A673 (cell line): Measurements from ENCODE around the gene LCT. TPM values are rescaled to one million over a fixed set of nuclear protein-coding genes. Genes with fewer than 3 reads are reported as not detected.

ENCODE experiments used
- BruUV-seq: library from RNA; stranded (reverse); fragments of 400-500 nt; replicated peaks from 2 replicates; lab custom pipeline; 2021; lab: Mats Ljungman, UMichigan
- CTCF ChIA-PET: fragments of 300-600 bp; sonication (Branson Sonifier 250); formaldehyde crosslinking; loops from one replicate; lab custom pipeline; 2022; ENCODE audit warnings: antibody characterized with exemption; lab: Charles Lee
- POLR2A ChIA-PET: fragments of 300-600 bp; sonication (Branson Sonifier 250); formaldehyde crosslinking; loops from one replicate; lab custom pipeline; 2022; ENCODE audit warnings: antibody characterized with exemption; ENCODE audit not compliant: low non-redundant PET; lab: Charles Lee
- DNase-seq: peaks from one replicate; pipeline ENCODE4 v3.0.0-alpha.2; 2015; ENCODE audit warnings: low spot score
- H3K27ac ChIP-seq: fragments of 200-600 bp; sonication (generic); 2 replicates; pipeline ENCODE4 v1.5.1; 2016; ENCODE audit warnings: mixed run types, low read depth, mild to moderate bottlenecking, mixed read lengths, antibody characterized with exemption, low read length; ENCODE audit not compliant: poor library complexity, severe bottlenecking
- H3K27me3 ChIP-seq: fragments of 200-600 bp; sonication (generic); replicated peaks from 2 replicates; pipeline ENCODE4 v1.6.1; 2017; ENCODE audit warnings: mixed run types, low read depth, mild to moderate bottlenecking, mixed read lengths, antibody characterized with exemption, low read length; ENCODE audit not compliant: insufficient read depth, poor library complexity
- H3K36me3 ChIP-seq: fragments of 200-600 bp; sonication (generic); 2 replicates; pipeline ENCODE4 v1.6.1; 2016; ENCODE audit warnings: mixed run types, mild to moderate bottlenecking, mixed read lengths, antibody characterized with exemption, low read length; ENCODE audit not compliant: insufficient read depth, poor library complexity, severe bottlenecking
- H3K4me1 ChIP-seq: fragments of 200-600 bp; sonication (generic); 2 replicates; pipeline ENCODE4 v1.6.1; 2017; ENCODE audit warnings: mixed run types, mild to moderate bottlenecking, mixed read lengths, antibody characterized with exemption, low read length; ENCODE audit not compliant: insufficient read depth, poor library complexity, severe bottlenecking
- H3K4me3 ChIP-seq: fragments of 200-600 bp; sonication (generic); 2 replicates; pipeline ENCODE4 v1.5.1; 2016; ENCODE audit warnings: low read depth, mixed run types, mild to moderate bottlenecking, mixed read lengths, low read length; ENCODE audit not compliant: poor library complexity, severe bottlenecking
- H3K9me3 ChIP-seq: fragments of 200-600 bp; sonication (generic); 2 replicates; pipeline ENCODE4 v1.6.1; 2016; ENCODE audit warnings: mixed run types, low read depth, mild to moderate bottlenecking, mixed read lengths, antibody characterized with exemption, low read length; ENCODE audit not compliant: poor library complexity, severe bottlenecking
- CTCF ChIP-seq: fragments of 300-800, 200-600 bp; sonication (generic); conservative IDR thresholded peaks from 2 replicates; pipeline ENCODE4 v1.5.1; 2017; ENCODE audit warnings: low read depth, mild to moderate bottlenecking, antibody characterized with exemption, low read length, moderate library complexity, mixed read lengths
- EZH2 ChIP-seq: fragments of 200-600 bp; sonication (generic); IDR thresholded peaks from 2 replicates; pipeline ENCODE4 v1.6.1; 2017; ENCODE audit warnings: borderline replicate concordance, low read depth, mild to moderate bottlenecking, mixed read lengths, antibody characterized with exemption, low read length; ENCODE audit not compliant: poor library complexity, severe bottlenecking
- intact Hi-C: fragments of 100-400 bp; cut with micrococcal nuclease; formaldehyde crosslinking; loops from one replicate; pipeline ENCODE4 v1.10.0; 2022; ENCODE audit not compliant: unreplicated experiment
- total RNA-seq: library from RNA; stranded (reverse); gene quantifications from 2 replicates; pipeline ENCODE4 v1.2.3, GENCODE V29; 2021

LCT gene
- total RNA-seq, 1 experiment from 2014 or later: 0.39 TPM

- TF ChIP-seq CTCF (no peak), EZH2 (no peak)
- Histone ChIP-seq H3K4me3 (no peak overlapping the region), H3K27ac (no peak overlapping the region), H3K36me3 (no peaks in the 10 kb centered on the region), H3K9me3 (no peaks in the 10 kb centered on the region), H3K27me3 (no peaks in the 10 kb centered on the region), H3K4me1 (no peaks in the 10 kb centered on the region)
- intact Hi-C loops: no loop called here
- DNase-seq: no peak
- CTCF ChIA-PET: no interaction called here
- BruUV-seq: no TSS peak
- POLR2A ChIA-PET: no interaction called here
These were observed 15.8 kb downstream of the LCT start for GRCh38 chr2:135821190-135821589.

- H3K27me3 ChIP-seq: no peaks in the 10 kb centered on the region
- CTCF ChIA-PET: no interaction called here
These were observed 16.9 kb downstream of the LCT start for GRCh38 chr2:135820003-135820618.

GRCh38 chr2:135818937-135819610, 17.9 kb downstream of the LCT start:
- peak; percentile 31 for DNase-seq
- Histone ChIP-seq H3K36me3 (no peaks in the 10 kb centered on the region), H3K4me3 (no peak overlapping the region), H3K27me3 (no peaks in the 10 kb centered on the region), H3K4me1 (no peaks in the 10 kb centered on the region), H3K27ac (no peak overlapping the region), H3K9me3 (no peaks in the 10 kb centered on the region)
- ChIA-PET POLR2A (no interaction called here), CTCF (interaction anchor here (0.6 to 1.0 kb wide), 2 partner anchors 10 to 565 kb away, joined by 3 to 4 read pairs; no protein-coding TSS in a partner anchor)
- TF ChIP-seq CTCF: peak; percentile 52
- no peak for TF ChIP-seq EZH2
- intact Hi-C loops: no loop called here
- BruUV-seq: no TSS peak

More at GRCh38 chr2:135820003-135820618, 16.9 kb downstream of the LCT start:
- Histone ChIP-seq H3K36me3 (no peaks in the 10 kb centered on the region), H3K4me1 (no peaks in the 10 kb centered on the region), H3K9me3 (no peaks in the 10 kb centered on the region), H3K4me3 (no peak overlapping the region), H3K27ac (no peak overlapping the region)
- intact Hi-C loops: no loop called here
- DNase-seq: no peak
- no TSS peak for BruUV-seq
- no peak for TF ChIP-seq EZH2
- no peak for TF ChIP-seq CTCF
- POLR2A ChIA-PET: no interaction called here
